HG03575 (cell line): ENCODE results near the gene SYTL5.

Experiments used
- ATAC-seq: cut with Tn5 transposase; IDR thresholded peaks from one replicate; pipeline ENCODE4 v1.9.1; 2021; ENCODE audit not compliant: unreplicated experiment, insufficient number of reproducible peaks, low FRiP score; ENCODE audit errors: extremely low read depth

The SYTL5 gene

GRCh38 chrX:38178396-38178795, 172.0 kb downstream of the SYTL5 start:
- ATAC-seq = no peak
